ENCODE data around the gene COQ3.

The COQ3 gene

GRCh38 chr6:99393698-99394531, at the start of gene COQ3:
TSS of gene COQ3 (minus strand) at chr6:99394195. CDS start at chr6:99394179, 16 bp downstream.
- peak; percentile 72 for DNase-seq (ENCODE audit: low spot score)

GRCh38 chr6:99434702-99435530, 40.9 kb upstream of the COQ3 start:
- peak; percentile 15 for DNase-seq (ENCODE audit: low spot score)

GRCh38 chr6:99432877-99433276, 38.9 kb upstream of the COQ3 start:
- DNase-seq (ENCODE audit: low spot score) = no peak

- no peak for DNase-seq (ENCODE audit: low spot score)
These were observed 37.9 kb upstream of the COQ3 start for GRCh38 chr6:99431901-99432300.

- DNase-seq (ENCODE audit: low spot score) = no peak
These were observed 34.0 kb upstream of the COQ3 start for GRCh38 chr6:99427988-99428387.

- DNase-seq (ENCODE audit: low spot score) = no peak
These were observed 32.4 kb upstream of the COQ3 start for GRCh38 chr6:99426451-99426757.

GRCh38 chr6:99425647-99426450, 31.9 kb upstream of the COQ3 start:
- peak; percentile 89 for DNase-seq (ENCODE audit: low spot score)

GRCh38 chr6:99424761-99425646, 31.0 kb upstream of the COQ3 start, which contains the start of gene PNISR:
TSS of gene PNISR (minus strand) at chr6:99425308. CDS start at chr6:99414659, 10,649 bp downstream.
- DNase-seq (ENCODE audit: low spot score) = peak; percentile 97

GRCh38 chr6:99424022-99424421, 30.0 kb upstream of the COQ3 start:
- DNase-seq (ENCODE audit: low spot score) = no peak

GRCh38 chr6:99422912-99423311, 28.9 kb upstream of the COQ3 start:
- DNase-seq (ENCODE audit: low spot score) = no peak

GRCh38 chr6:99416892-99417767, 23.1 kb upstream of the COQ3 start:
- no peak for DNase-seq (ENCODE audit: low spot score)

GRCh38 chr6:99416226-99416625, 22.2 kb upstream of the COQ3 start:
- no peak for DNase-seq (ENCODE audit: low spot score)

- no peak for DNase-seq (ENCODE audit: low spot score)
These were observed 21.5 kb upstream of the COQ3 start for GRCh38 chr6:99415446-99415845.

- DNase-seq (ENCODE audit: low spot score) = peak; percentile 71
These were observed 18.1 kb upstream of the COQ3 start for GRCh38 chr6:99412065-99412464.

GRCh38 chr6:99409672-99410071, 15.7 kb upstream of the COQ3 start:
- no peak for DNase-seq (ENCODE audit: low spot score)

- no peak for DNase-seq (ENCODE audit: low spot score)
These were observed 13.1 kb upstream of the COQ3 start for GRCh38 chr6:99407076-99407475.

GRCh38 chr6:99402448-99402847, 8.5 kb upstream of the COQ3 start:
- DNase-seq (ENCODE audit: low spot score) = no peak

GRCh38 chr6:99397287-99397686, 3.3 kb upstream of the COQ3 start:
- DNase-seq (ENCODE audit: low spot score) = no peak

- no peak for DNase-seq (ENCODE audit: low spot score)
These were observed 663 bp downstream of the COQ3 start for GRCh38 chr6:99393366-99393697.

GRCh38 chr6:99390896-99391295, 3.1 kb downstream of the COQ3 start:
- no peak for DNase-seq (ENCODE audit: low spot score)

All from Ammon's horn (tissue), 1 donor.